Measurements from ENCODE around the gene KLHL17.

Gene KLHL17

DNA sequence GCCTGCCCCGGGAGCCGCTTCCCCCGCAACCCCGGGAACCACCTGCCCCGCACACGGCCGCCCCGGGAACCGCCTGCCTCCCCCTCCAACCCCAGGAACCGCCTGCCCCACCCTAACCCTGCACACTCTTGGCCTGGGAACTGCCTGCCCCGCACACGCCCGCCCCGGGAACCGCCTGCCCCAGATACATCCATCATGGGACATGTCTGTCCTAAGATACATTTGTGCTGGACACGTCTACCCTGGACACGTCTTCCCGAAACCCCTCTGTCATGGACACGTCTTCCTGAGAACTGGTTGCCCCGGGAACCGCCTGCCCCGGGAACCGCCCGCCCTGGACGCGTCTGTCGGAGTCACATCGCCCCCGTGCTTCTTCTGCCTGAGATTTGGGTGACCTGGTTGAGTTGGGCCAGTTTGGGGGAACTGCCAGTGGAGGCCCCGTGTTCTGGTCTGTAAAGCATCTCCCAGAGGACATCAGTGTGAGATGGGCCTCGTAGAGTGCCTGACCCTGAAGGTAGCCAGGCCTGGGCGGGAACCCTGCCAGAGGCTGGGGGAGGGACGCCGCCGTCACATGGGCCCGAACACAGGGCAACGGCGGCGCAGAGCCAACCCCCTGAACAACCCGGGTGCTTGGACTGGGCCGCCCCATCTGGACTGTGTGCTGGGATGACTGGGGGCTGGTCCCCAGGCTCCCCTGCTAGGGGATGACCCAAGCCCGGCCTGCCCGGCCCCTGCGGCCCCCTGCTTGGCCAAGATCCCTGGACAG, 17.9 kb downstream of the KLHL17 start:
- H3K27ac ChIP-seq (ENCODE audit: low read depth, low read length), result no peak overlapping the region
- no peaks in the 10 kb centered on the region for H3K79me2 ChIP-seq (ENCODE audit: control insufficient read depth, low read length)
- peaks cover 3% of the 10 kb centered on the region; the same call in 1 of the 2 replicates for H3K4me1 ChIP-seq (ENCODE audit: control insufficient read depth, low read length)
- no peak overlapping the region for H3K4me2 ChIP-seq (ENCODE audit: low read length)
- H3F3A ChIP-seq (ENCODE audit: control insufficient read depth, insufficient read depth), result no peaks in the 10 kb centered on the region
- no peaks in the 10 kb centered on the region for H3K9me2 ChIP-seq (replicated peaks; ENCODE audit: control insufficient read depth, low read length)
- TF ChIP-seq, protein P1, sequence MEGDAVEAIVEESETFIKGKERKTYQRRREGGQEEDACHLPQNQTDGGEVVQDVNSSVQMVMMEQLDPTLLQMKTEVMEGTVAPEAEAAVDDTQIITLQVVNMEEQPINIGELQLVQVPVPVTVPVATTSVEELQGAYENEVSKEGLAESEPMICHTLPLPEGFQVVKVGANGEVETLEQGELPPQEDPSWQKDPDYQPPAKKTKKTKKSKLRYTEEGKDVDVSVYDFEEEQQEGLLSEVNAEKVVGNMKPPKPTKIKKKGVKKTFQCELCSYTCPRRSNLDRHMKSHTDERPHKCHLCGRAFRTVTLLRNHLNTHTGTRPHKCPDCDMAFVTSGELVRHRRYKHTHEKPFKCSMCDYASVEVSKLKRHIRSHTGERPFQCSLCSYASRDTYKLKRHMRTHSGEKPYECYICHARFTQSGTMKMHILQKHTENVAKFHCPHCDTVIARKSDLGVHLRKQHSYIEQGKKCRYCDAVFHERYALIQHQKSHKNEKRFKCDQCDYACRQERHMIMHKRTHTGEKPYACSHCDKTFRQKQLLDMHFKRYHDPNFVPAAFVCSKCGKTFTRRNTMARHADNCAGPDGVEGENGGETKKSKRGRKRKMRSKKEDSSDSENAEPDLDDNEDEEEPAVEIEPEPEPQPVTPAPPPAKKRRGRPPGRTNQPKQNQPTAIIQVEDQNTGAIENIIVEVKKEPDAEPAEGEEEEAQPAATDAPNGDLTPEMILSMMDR (IDR thresholded peaks at IDR 0.05; ENCODE audit: low read depth, low read length, poor library complexity, severe bottlenecking), result no peak
- no peak for TF ChIP-seq EZH2phosphoT487 (IDR thresholded peaks at IDR 0.05; ENCODE audit: borderline replicate concordance, low read length)
- H3K27me3 ChIP-seq (ENCODE audit: control insufficient read depth, low read length), result no peaks in the 10 kb centered on the region
- no peaks in the 10 kb centered on the region for H3K9me3 ChIP-seq (ENCODE audit: control insufficient read depth, insufficient read depth, low read length)
- no peaks in the 10 kb centered on the region for H4K20me1 ChIP-seq (ENCODE audit: control insufficient read depth, insufficient read depth, low read depth, low read length)
- H3K4me3 ChIP-seq (ENCODE audit: low read length), result no peak overlapping the region
- no peaks in the 10 kb centered on the region for H3K36me3 ChIP-seq (ENCODE audit: control insufficient read depth, low read length)

DNA sequence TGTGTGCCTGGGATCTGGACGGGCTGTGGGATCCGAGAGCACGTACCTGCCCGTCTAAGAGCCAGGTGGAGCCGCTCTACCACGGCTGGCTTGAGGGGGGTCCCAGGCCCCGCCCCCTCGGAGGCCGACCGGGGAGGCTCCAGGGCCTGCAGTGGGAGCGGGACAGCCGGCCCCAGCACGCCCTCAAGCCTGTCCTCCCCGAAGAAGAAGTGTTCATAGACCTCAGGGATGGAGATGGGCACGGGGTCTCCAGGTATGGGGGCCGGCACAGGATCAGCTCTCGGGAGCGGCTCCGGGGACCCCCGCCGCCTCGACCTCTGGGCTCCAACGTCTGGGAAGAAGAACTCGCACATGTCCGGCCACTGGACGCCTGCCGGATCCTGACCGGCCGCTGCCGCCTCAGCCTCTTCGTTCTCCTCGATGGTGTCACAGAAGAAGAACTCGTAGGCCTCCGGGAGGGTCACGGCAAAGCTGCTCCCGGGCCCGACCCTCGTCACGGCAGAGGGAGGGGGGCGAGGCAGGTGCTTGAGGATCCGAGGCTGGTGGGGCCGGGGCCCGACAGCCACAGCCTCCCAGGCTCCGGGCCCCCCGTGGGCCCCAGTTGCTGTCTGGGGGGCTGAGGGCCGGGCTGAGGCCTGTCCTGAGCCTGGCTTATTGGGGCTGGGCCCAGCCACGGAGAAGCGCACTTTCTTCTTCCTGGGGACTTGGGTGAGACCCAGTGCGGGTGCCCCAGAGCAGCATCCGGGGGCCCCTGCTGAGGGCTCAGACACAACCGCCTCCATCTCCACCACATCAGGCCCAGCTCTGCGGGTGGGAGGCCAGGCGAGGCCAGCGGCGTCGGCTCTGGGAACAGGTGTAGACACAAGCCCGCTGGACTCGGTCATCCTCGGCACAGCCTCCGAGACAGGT, 18.7 kb downstream of the KLHL17 start:
- no peaks in the 10 kb centered on the region for H3K9me2 ChIP-seq (replicated peaks; ENCODE audit: control insufficient read depth, low read length)
- no peaks in the 10 kb centered on the region for H3K27me3 ChIP-seq (ENCODE audit: control insufficient read depth, low read length)
- no peaks in the 10 kb centered on the region for H3K36me3 ChIP-seq (ENCODE audit: control insufficient read depth, low read length)
- no peaks in the 10 kb centered on the region for H4K20me1 ChIP-seq (ENCODE audit: control insufficient read depth, insufficient read depth, low read depth, low read length)
- no peak for TF ChIP-seq EZH2phosphoT487 (IDR thresholded peaks at IDR 0.05; ENCODE audit: borderline replicate concordance, low read length)
- peaks cover 3% of the 10 kb centered on the region; the same call in 1 of the 2 replicates for H3K4me1 ChIP-seq (ENCODE audit: control insufficient read depth, low read length)
- no peak overlapping the region for H3K4me2 ChIP-seq (ENCODE audit: low read length)
- no peaks in the 10 kb centered on the region for H3F3A ChIP-seq (ENCODE audit: control insufficient read depth, insufficient read depth)
- H3K4me3 ChIP-seq (ENCODE audit: low read length), result no peak overlapping the region
- no peak overlapping the region for H3K27ac ChIP-seq (ENCODE audit: low read depth, low read length)
- H3K9me3 ChIP-seq (ENCODE audit: control insufficient read depth, insufficient read depth, low read length), result no peaks in the 10 kb centered on the region
- no peaks in the 10 kb centered on the region for H3K79me2 ChIP-seq (ENCODE audit: control insufficient read depth, low read length)

DNA sequence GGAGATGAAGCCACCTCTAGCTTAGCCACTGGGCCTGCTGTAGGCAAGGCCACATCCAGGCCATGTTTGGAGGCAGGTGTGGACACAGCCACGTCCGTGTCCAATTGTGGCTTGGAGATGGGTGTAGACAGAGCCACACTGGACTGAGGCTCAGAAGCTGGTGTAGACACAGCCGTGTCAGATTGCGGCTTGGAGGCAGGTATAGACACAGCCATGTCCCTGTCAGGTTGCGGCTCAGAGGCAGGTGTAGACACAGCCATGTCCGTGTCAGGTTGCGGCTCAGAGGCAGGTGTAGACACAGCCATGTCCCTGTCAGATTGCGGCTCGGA, 19.3 kb downstream of the KLHL17 start:
- Histone ChIP-seq H3K79me2 (ENCODE audit: control insufficient read depth, low read length) (no peaks in the 10 kb centered on the region), H3K27me3 (ENCODE audit: control insufficient read depth, low read length) (no peaks in the 10 kb centered on the region), H3K27ac (ENCODE audit: low read depth, low read length) (no peak overlapping the region), H3F3A (ENCODE audit: control insufficient read depth, insufficient read depth) (no peaks in the 10 kb centered on the region), H3K36me3 (ENCODE audit: control insufficient read depth, low read length) (no peaks in the 10 kb centered on the region), H3K4me1 (ENCODE audit: control insufficient read depth, low read length) (peaks cover 3% of the 10 kb centered on the region; the same call in 1 of the 2 replicates), H3K4me3 (ENCODE audit: low read length) (no peak overlapping the region), H4K20me1 (ENCODE audit: control insufficient read depth, insufficient read depth, low read depth, low read length) (no peaks in the 10 kb centered on the region), H3K9me3 (ENCODE audit: control insufficient read depth, insufficient read depth, low read length) (no peaks in the 10 kb centered on the region), H3K4me2 (ENCODE audit: low read length) (no peak overlapping the region), H3K9me2 (replicated peaks; ENCODE audit: control insufficient read depth, low read length) (no peaks in the 10 kb centered on the region)
- TF ChIP-seq, protein P1 (IDR thresholded peaks at IDR 0.05; ENCODE audit: low read depth, low read length, poor library complexity, severe bottlenecking), result no peak
- no peak for TF ChIP-seq EZH2phosphoT487 (IDR thresholded peaks at IDR 0.05; ENCODE audit: borderline replicate concordance, low read length)
